ENCODE data around the gene MYO5B. TPM values are rescaled to one million over a fixed set of nuclear protein-coding genes. Genes with fewer than 3 reads are reported as not detected.
"Not testable (repeated sequence)": the region's sequence is repeated elsewhere in the genome, so short reads cannot be mapped to it uniquely, and the experiment has no call there.

The MYO5B gene
- total RNA-seq, 2 experiments from 2014 or later: 0.02 TPM; not detected in 1

- H3K36me3 Mint-ChIP-seq: no peaks in the 10 kb centered on the region
- H3K27ac Mint-ChIP-seq: no peak overlapping the region
- H3K27me3 Mint-ChIP-seq: no peaks in the 10 kb centered on the region
- no peak for ATAC-seq
- H3K4me3 Mint-ChIP-seq: no peak overlapping the region
- CTCF ChIA-PET: no interaction called here
- H3K4me1 Mint-ChIP-seq: no peaks in the 10 kb centered on the region
- no peaks in the 10 kb centered on the region for H3K9me3 Mint-ChIP-seq (ENCODE audit: low read depth)
- DNase-seq: no peak
These were observed 355.9 kb downstream of the MYO5B start for GRCh38 chr18:49839012-49839411.

GRCh38 chr18:49838381-49838780 is 356.6 kb downstream of the MYO5B start:
- Mint-ChIP-seq H3K4me3 (no peak overlapping the region), H3K27me3 (no peaks in the 10 kb centered on the region), H3K36me3 (no peaks in the 10 kb centered on the region), H3K27ac (no peak overlapping the region), H3K4me1 (no peaks in the 10 kb centered on the region), H3K9me3 (ENCODE audit: low read depth) (no peaks in the 10 kb centered on the region)
- ATAC-seq (no peak), DNase-seq (no peak)
- CTCF ChIA-PET: no interaction called here

GRCh38 chr18:49837889-49838288 is 357.1 kb downstream of the MYO5B start:
- ATAC-seq (no peak), DNase-seq (no peak)
- CTCF ChIA-PET: no interaction called here
- H3K9me3 Mint-ChIP-seq (ENCODE audit: low read depth): no peaks in the 10 kb centered on the region
- H3K27ac Mint-ChIP-seq: no peak overlapping the region
- no peaks in the 10 kb centered on the region for H3K36me3 Mint-ChIP-seq
- no peaks in the 10 kb centered on the region for H3K4me1 Mint-ChIP-seq
- no peak overlapping the region for H3K4me3 Mint-ChIP-seq
- no peaks in the 10 kb centered on the region for H3K27me3 Mint-ChIP-seq

GRCh38 chr18:49837316-49837835 is 357.6 kb downstream of the MYO5B start:
- DNase-seq; ATAC-seq; H3K4me3 Mint-ChIP-seq; CTCF ChIA-PET; H3K36me3 Mint-ChIP-seq; H3K27me3 Mint-ChIP-seq; H3K9me3 Mint-ChIP-seq (ENCODE audit: low read depth); H3K4me1 Mint-ChIP-seq; H3K27ac Mint-ChIP-seq: not testable (repeated sequence)

- no peaks in the 10 kb centered on the region for H3K36me3 Mint-ChIP-seq
- no peaks in the 10 kb centered on the region for H3K9me3 Mint-ChIP-seq (ENCODE audit: low read depth)
- CTCF ChIA-PET: interaction anchor here (2.1 kb wide), 1 partner anchor 9 kb away, joined by 7 read pairs; no protein-coding TSS in a partner anchor
- DNase-seq (no peak), ATAC-seq (no peak)
- H3K4me1 Mint-ChIP-seq: no peaks in the 10 kb centered on the region
- H3K4me3 Mint-ChIP-seq: no peak overlapping the region
- no peaks in the 10 kb centered on the region for H3K27me3 Mint-ChIP-seq
- no peak overlapping the region for H3K27ac Mint-ChIP-seq
These were observed 359.5 kb downstream of the MYO5B start for GRCh38 chr18:49835405-49835804.

GRCh38 chr18:49834258-49834657 is 360.7 kb downstream of the MYO5B start:
- DNase-seq: no peak

GRCh38 chr18:49833814-49834213 is 361.1 kb downstream of the MYO5B start:
- CTCF ChIA-PET: interaction anchor here (2.1 kb wide), 2 partner anchors 11 to 13 kb away, joined by 6 to 7 read pairs; no protein-coding TSS in a partner anchor
- DNase-seq (no peak), ATAC-seq (no peak)
- Mint-ChIP-seq H3K4me3 (no peak overlapping the region), H3K27ac (no peak overlapping the region), H3K9me3 (ENCODE audit: low read depth) (no peaks in the 10 kb centered on the region), H3K4me1 (no peaks in the 10 kb centered on the region), H3K27me3 (peaks cover under 1% of the 10 kb centered on the region), H3K36me3 (peaks cover under 1% of the 10 kb centered on the region)

More at GRCh38 chr18:49834258-49834657, 360.7 kb downstream of the MYO5B start:
- no peak overlapping the region for H3K27ac Mint-ChIP-seq
- no peaks in the 10 kb centered on the region for H3K36me3 Mint-ChIP-seq
- ATAC-seq: no peak
- CTCF ChIA-PET: interaction anchor here (2.1 kb wide), 2 partner anchors 11 to 14 kb away, joined by 6 to 7 read pairs; no protein-coding TSS in a partner anchor
- no peak overlapping the region for H3K4me3 Mint-ChIP-seq
- no peaks in the 10 kb centered on the region for H3K27me3 Mint-ChIP-seq
- H3K9me3 Mint-ChIP-seq (ENCODE audit: low read depth): no peaks in the 10 kb centered on the region
- H3K4me1 Mint-ChIP-seq: no peaks in the 10 kb centered on the region

- CTCF ChIA-PET: interaction anchor here (2.1 kb wide), 1 partner anchor 12 kb away, joined by 6 read pairs; no protein-coding TSS in a partner anchor
- H3K36me3 Mint-ChIP-seq: peaks cover 13% of the 10 kb centered on the region
- peaks cover 8% of the 10 kb centered on the region for H3K27me3 Mint-ChIP-seq
- H3K9me3 Mint-ChIP-seq (ENCODE audit: low read depth): peaks cover 7% of the 10 kb centered on the region
- DNase-seq: no peak
- H3K4me3 Mint-ChIP-seq: no peak overlapping the region
- ATAC-seq: no peak
- H3K4me1 Mint-ChIP-seq: no peaks in the 10 kb centered on the region
- H3K27ac Mint-ChIP-seq: no peak overlapping the region
These were observed 362.7 kb downstream of the MYO5B start for GRCh38 chr18:49832221-49832647.

- DNase-seq (no peak), ATAC-seq (no peak)
- Mint-ChIP-seq H3K27ac (no peak overlapping the region), H3K36me3 (peaks cover 31% of the 10 kb centered on the region), H3K4me1 (peaks cover under 1% of the 10 kb centered on the region), H3K4me3 (no peak overlapping the region), H3K9me3 (ENCODE audit: low read depth) (peaks cover 10% of the 10 kb centered on the region), H3K27me3 (peaks cover 9% of the 10 kb centered on the region)
- CTCF ChIA-PET: interaction anchor here (1.3 kb wide), 1 partner anchor 8 kb away, joined by 4 read pairs; no protein-coding TSS in a partner anchor
These were observed 367.0 kb downstream of the MYO5B start for GRCh38 chr18:49827996-49828395.

- Mint-ChIP-seq H3K4me1 (peaks cover 65% of the 10 kb centered on the region), H3K36me3 (peaks cover 32% of the 10 kb centered on the region), H3K9me3 (ENCODE audit: low read depth) (peaks cover 2% of the 10 kb centered on the region), H3K4me3 (peak overlapping the region; percentile 63), H3K27ac (peak overlapping the region; percentile 97), H3K27me3 (no peaks in the 10 kb centered on the region)
- peak; percentile 79 for DNase-seq
- CTCF ChIA-PET: interaction anchor here (1.0 to 1.3 kb wide), 6 partner anchors 9 to 310 kb away, joined by 3 to 6 read pairs (median 5); no protein-coding TSS in a partner anchor
- ATAC-seq: peak; percentile 80
These were observed 374.9 kb downstream of the MYO5B start for GRCh38 chr18:49819823-49820671.

GRCh38 chr18:49819071-49819662 is 375.8 kb downstream of the MYO5B start:
- no peak for DNase-seq
- H3K9me3 Mint-ChIP-seq (ENCODE audit: low read depth): no peaks in the 10 kb centered on the region
- no peaks in the 10 kb centered on the region for H3K27me3 Mint-ChIP-seq
- no peak for ATAC-seq
- CTCF ChIA-PET: interaction anchor here (1.0 to 1.3 kb wide), 5 partner anchors 9 to 309 kb away, joined by 3 to 6 read pairs (median 4); no protein-coding TSS in a partner anchor
- peak overlapping the region; percentile 63 for H3K4me3 Mint-ChIP-seq
- peaks cover 69% of the 10 kb centered on the region for H3K4me1 Mint-ChIP-seq
- peaks cover 31% of the 10 kb centered on the region for H3K36me3 Mint-ChIP-seq
- H3K27ac Mint-ChIP-seq: peak overlapping the region; percentile 97

GRCh38 chr18:49817947-49818346 is 377.0 kb downstream of the MYO5B start:
- no peaks in the 10 kb centered on the region for H3K9me3 Mint-ChIP-seq (ENCODE audit: low read depth)
- H3K27me3 Mint-ChIP-seq: no peaks in the 10 kb centered on the region
- peaks cover 32% of the 10 kb centered on the region for H3K36me3 Mint-ChIP-seq
- no peak overlapping the region for H3K4me3 Mint-ChIP-seq
- peak overlapping the region; percentile 67 for H3K27ac Mint-ChIP-seq
- H3K4me1 Mint-ChIP-seq: peaks cover 68% of the 10 kb centered on the region
- DNase-seq (no peak), ATAC-seq (no peak)
- CTCF ChIA-PET: no interaction called here

- no peak for DNase-seq
- H3K36me3 Mint-ChIP-seq: peaks cover 37% of the 10 kb centered on the region
- no peaks in the 10 kb centered on the region for H3K27me3 Mint-ChIP-seq
- no peak for ATAC-seq
- H3K27ac Mint-ChIP-seq: no peak overlapping the region
- peaks cover 70% of the 10 kb centered on the region for H3K4me1 Mint-ChIP-seq
- CTCF ChIA-PET: no interaction called here
- H3K4me3 Mint-ChIP-seq: no peak overlapping the region
- H3K9me3 Mint-ChIP-seq (ENCODE audit: low read depth): no peaks in the 10 kb centered on the region
These were observed 379.0 kb downstream of the MYO5B start for GRCh38 chr18:49815927-49816326.
